OCI-LY1 (cell line): ENCODE data around the gene PCSK6.

ENCODE experiments used
- H2AFZ ChIP-seq: fragments of 200-600 bp; sonication (generic), shearing (Covaris generic); 2 replicates; pipeline ENCODE4 v1.6.0; 2014; ENCODE audit warnings: antibody characterized with exemption, mild to moderate bottlenecking, low read length
- H3F3A ChIP-seq: fragments of 200-600 bp; sonication (generic), shearing (Covaris generic); 2 replicates; pipeline ENCODE4 v1.6.0; 2014; ENCODE audit warnings: mild to moderate bottlenecking, antibody characterized with exemption, low read length, moderate library complexity; ENCODE audit not compliant: insufficient read depth
- H3K27ac ChIP-seq: fragments of 200-600 bp; sonication (generic); 2 replicates; pipeline ENCODE4 v1.5.1; 2014; ENCODE audit warnings: low read length, mixed run types, mild to moderate bottlenecking, low read depth; ENCODE audit not compliant: poor library complexity, severe bottlenecking
- H3K27me3 ChIP-seq: fragments of 200-600 bp; sonication (generic); 2 replicates; pipeline ENCODE4 v1.6.0; 2014; ENCODE audit warnings: antibody characterized with exemption, mild to moderate bottlenecking, low read length, moderate library complexity; ENCODE audit not compliant: insufficient read depth
- H3K36me3 ChIP-seq: fragments of 200-600 bp; sonication (generic); 2 replicates; pipeline ENCODE4 v1.6.1; 2014; ENCODE audit warnings: mild to moderate bottlenecking, antibody characterized with exemption, low read length, moderate library complexity, mixed read lengths; ENCODE audit not compliant: insufficient read depth
- H3K4me1 ChIP-seq: fragments of 200-600 bp; sonication (generic); 2 replicates; pipeline ENCODE4 v1.5.1; 2014; ENCODE audit warnings: mild to moderate bottlenecking, low read length, moderate library complexity; ENCODE audit not compliant: insufficient read depth, severe bottlenecking
- H3K4me2 ChIP-seq: fragments of 200-600 bp; sonication (generic), shearing (Covaris generic); 2 replicates; pipeline ENCODE4 v1.6.1; 2014; ENCODE audit warnings: low read length
- H3K4me3 ChIP-seq: fragments of 200-600 bp; sonication (generic); 2 replicates; pipeline ENCODE4 v1.5.1; 2014; ENCODE audit warnings: low read length, low read depth, mild to moderate bottlenecking, mixed read lengths; ENCODE audit not compliant: poor library complexity, severe bottlenecking
- H3K79me2 ChIP-seq: fragments of 200-600 bp; shearing (Covaris generic); 2 replicates; pipeline ENCODE4 v1.6.1; 2016; ENCODE audit warnings: mixed run types, low read length, mixed read lengths; ENCODE audit not compliant: insufficient read depth
- H3K9ac ChIP-seq: fragments of 200-600 bp; sonication (generic), shearing (Covaris generic); 2 replicates; pipeline ENCODE4 v1.6.1; 2014; ENCODE audit warnings: mild to moderate bottlenecking, low read length, mixed read lengths
- H3K9me2 ChIP-seq: fragments of 200-600 bp; sonication (generic), shearing (Covaris generic); 2 replicates; pipeline ENCODE4 v1.6.1; 2014; ENCODE audit warnings: low read depth, mild to moderate bottlenecking, low read length, mixed read lengths
- H3K9me3 ChIP-seq: fragments of 200-600 bp; shearing (Covaris generic); 2 replicates; pipeline ENCODE4 v1.6.1; 2014; ENCODE audit warnings: low read length, mixed read lengths
- H4K20me1 ChIP-seq: fragments of 200-600 bp; sonication (generic), shearing (Covaris generic); 2 replicates; pipeline ENCODE4 v1.6.0; 2016; ENCODE audit warnings: mild to moderate bottlenecking, low read length; ENCODE audit not compliant: insufficient read depth
- CTCF ChIP-seq: fragments of 200-600 bp; sonication (generic), shearing (Covaris generic); IDR thresholded peaks from 2 replicates; pipeline ENCODE4 v1.5.1; 2017; ENCODE audit warnings: mild to moderate bottlenecking, antibody characterized with exemption, low read length, moderate library complexity, mixed read lengths
- EZH2 ChIP-seq: fragments of 200-600 bp; sonication (generic), shearing (Covaris generic); IDR thresholded peaks from 2 replicates; pipeline ENCODE4 v1.8.0; 2017; ENCODE audit warnings: borderline replicate concordance, mixed run types, mild to moderate bottlenecking, antibody characterized with exemption, low read length, moderate library complexity, mixed read lengths

PCSK6 gene

DNA sequence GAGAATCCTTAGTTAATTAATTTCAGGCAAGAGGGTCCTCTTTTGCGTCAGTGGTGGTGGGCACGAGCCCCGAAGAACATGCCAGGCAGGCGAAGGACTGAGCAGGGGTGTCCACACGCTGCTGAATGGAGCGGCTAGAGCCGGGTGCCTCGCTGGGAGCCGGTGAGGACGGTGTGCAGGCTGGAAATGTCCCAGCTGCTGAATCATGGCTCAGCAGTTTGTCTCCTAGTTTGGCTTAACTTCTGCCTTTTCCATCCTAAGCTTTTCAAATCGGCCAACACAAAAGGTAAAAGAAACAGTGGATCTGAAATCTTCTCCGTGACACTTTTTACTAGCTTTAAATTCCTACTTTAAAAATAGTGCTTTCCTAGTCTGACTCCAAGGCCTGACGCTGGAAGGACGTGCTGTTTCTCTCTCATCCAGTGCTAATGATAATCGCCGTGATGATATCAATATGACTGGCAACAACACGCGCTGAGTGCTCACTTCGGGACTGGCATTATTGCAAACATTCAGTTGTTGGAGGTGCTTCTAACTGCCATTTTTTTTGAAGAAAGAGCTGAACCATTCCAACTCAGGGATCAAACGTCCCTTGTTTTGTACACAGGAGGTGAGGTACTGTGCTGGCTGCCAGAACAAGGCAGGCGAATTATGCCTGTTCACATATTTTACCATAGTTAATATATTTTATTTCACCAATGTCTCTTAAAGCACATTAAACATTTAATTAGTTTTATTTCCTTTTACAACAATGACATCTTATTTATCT is 19.8 kb downstream of the PCSK6 start:
- Histone ChIP-seq H2AFZ (no peak overlapping the region), H3K27ac (no peak overlapping the region), H3K9me3 (no peaks in the 10 kb centered on the region), H3F3A (no peaks in the 10 kb centered on the region), H3K4me1 (no peaks in the 10 kb centered on the region), H3K36me3 (no peaks in the 10 kb centered on the region), H3K27me3 (no peaks in the 10 kb centered on the region), H3K9ac (no peak overlapping the region), H3K9me2 (no peaks in the 10 kb centered on the region), H3K4me3 (no peak overlapping the region), H4K20me1 (no peaks in the 10 kb centered on the region), H3K79me2 (no peaks in the 10 kb centered on the region), H3K4me2 (no peak overlapping the region)
- TF ChIP-seq CTCF (no peak), EZH2 (no peak)

DNA sequence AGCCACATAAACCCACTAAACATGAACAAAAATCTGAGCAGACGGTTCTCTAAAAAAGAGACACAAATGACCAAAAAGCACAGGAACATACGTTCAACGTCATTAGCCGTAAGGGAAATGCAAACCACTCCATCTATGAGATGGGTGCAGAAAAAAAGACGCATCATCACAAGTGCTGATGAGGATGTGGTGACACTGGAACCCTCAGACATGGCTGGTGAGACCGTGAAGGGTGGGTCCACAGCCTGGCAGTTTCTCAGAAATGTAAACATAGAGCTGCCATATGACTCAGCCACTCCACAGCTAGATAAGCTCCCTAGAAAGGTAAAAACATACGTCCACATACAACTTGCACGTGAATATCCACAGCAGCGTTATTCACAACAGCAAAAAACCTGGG is 23.3 kb downstream of the PCSK6 start:
- no peak for TF ChIP-seq CTCF
- TF ChIP-seq EZH2 = no peak

GRCh38 chr15:101464999-101465669 is 24.4 kb downstream of the PCSK6 start:
- Histone ChIP-seq H2AFZ (no peak overlapping the region), H3K9me2 (no peaks in the 10 kb centered on the region), H3K36me3 (no peaks in the 10 kb centered on the region), H3K4me1 (no peaks in the 10 kb centered on the region), H3K4me3 (no peak overlapping the region), H3K79me2 (no peaks in the 10 kb centered on the region), H3K4me2 (no peak overlapping the region), H3K9me3 (no peaks in the 10 kb centered on the region), H3K27ac (no peak overlapping the region), H3F3A (no peaks in the 10 kb centered on the region), H3K27me3 (no peaks in the 10 kb centered on the region), H3K9ac (no peak overlapping the region), H4K20me1 (no peaks in the 10 kb centered on the region)
- no peak for TF ChIP-seq EZH2
- TF ChIP-seq CTCF = no peak

More for the DNA sequence above, 23.3 kb downstream of the PCSK6 start:
- Histone ChIP-seq H3K27ac (no peak overlapping the region), H3K27me3 (no peaks in the 10 kb centered on the region), H2AFZ (no peak overlapping the region), H3K4me1 (no peaks in the 10 kb centered on the region), H3K9me3 (no peaks in the 10 kb centered on the region), H3K9me2 (no peaks in the 10 kb centered on the region), H3K4me2 (no peak overlapping the region), H3F3A (no peaks in the 10 kb centered on the region), H3K36me3 (no peaks in the 10 kb centered on the region), H3K9ac (no peak overlapping the region), H4K20me1 (no peaks in the 10 kb centered on the region), H3K79me2 (no peaks in the 10 kb centered on the region), H3K4me3 (no peak overlapping the region)
